Measurements from ENCODE around the gene KCNJ6. TPM values are rescaled to one million over a fixed set of nuclear protein-coding genes. Genes with fewer than 3 reads are reported as not detected.

KCNJ6 gene
- polyA plus RNA-seq, 3 donors from 2014 or later: not detected

GRCh38 chr21:37574751-37575150 lies 341.5 kb downstream of the KCNJ6 start:
- Mint-ChIP-seq H3K27me3 (ENCODE audit: low read depth in 3 of 3) (peaks cover 5 to 21% (median 8%) of the 10 kb centered on the region in 3 donors), H3K4me1 (no peaks in the 10 kb centered on the region), H3K9me3 (peaks cover 0 to 18% (median 7%) of the 10 kb centered on the region in 6 donors), H3K4me3 (no peak overlapping the region), H3K27ac (no peak overlapping the region), H3K36me3 (peaks cover 0 to 16% (median 4%) of the 10 kb centered on the region in 3 donors)
- no peak for DNase-seq

- Mint-ChIP-seq H3K27me3 (ENCODE audit: low read depth in 3 of 3) (peaks cover 5 to 17% (median 8%) of the 10 kb centered on the region in 3 donors), H3K36me3 (peaks cover 0 to 12% (median 2%) of the 10 kb centered on the region in 3 donors), H3K4me3 (no peak overlapping the region), H3K27ac (no peak overlapping the region), H3K4me1 (no peaks in the 10 kb centered on the region), H3K9me3 (peaks cover 0 to 14% (median 6%) of the 10 kb centered on the region in 6 donors)
- no peak for DNase-seq
Measured at GRCh38 chr21:37574316-37574715, 341.9 kb downstream of the KCNJ6 start.

GRCh38 chr21:37571442-37571841 lies 344.8 kb downstream of the KCNJ6 start:
- Mint-ChIP-seq H3K27ac (no peak overlapping the region), H3K4me1 (no peaks in the 10 kb centered on the region), H3K36me3 (peaks cover 0 to 3% (median 0%) of the 10 kb centered on the region in 3 donors), H3K9me3 (no peaks in the 10 kb centered on the region), H3K27me3 (ENCODE audit: low read depth in 3 of 3) (peaks cover 1 to 14% (median 11%) of the 10 kb centered on the region in 3 donors), H3K4me3 (no peak overlapping the region)
- no peak for DNase-seq

- Mint-ChIP-seq H3K4me1 (peaks cover 14 to 16% of the 10 kb centered on the region in 2 donors), H3K9me3 (no peaks in the 10 kb centered on the region), H3K36me3 (peaks cover 0 to 3% (median 0%) of the 10 kb centered on the region in 3 donors), H3K27me3 (ENCODE audit: low read depth in 3 of 3) (peaks cover 12 to 20% (median 13%) of the 10 kb centered on the region in 3 donors), H3K4me3 (no peak overlapping the region), H3K27ac (no peak overlapping the region)
- no peak for DNase-seq
Measured at GRCh38 chr21:37568916-37569315, 347.3 kb downstream of the KCNJ6 start.

- no peak for DNase-seq
- H3K9me3 Mint-ChIP-seq: no peaks in the 10 kb centered on the region
- H3K27me3 Mint-ChIP-seq (ENCODE audit: low read depth in 3 of 3): peaks cover 15 to 19% (median 16%) of the 10 kb centered on the region in 3 donors
- H3K4me3 Mint-ChIP-seq: no peak overlapping the region
- H3K36me3 Mint-ChIP-seq: peaks cover 0 to 3% (median 0%) of the 10 kb centered on the region in 3 donors
- no peak overlapping the region for H3K27ac Mint-ChIP-seq
- H3K4me1 Mint-ChIP-seq: peaks cover 14 to 17% of the 10 kb centered on the region in 2 donors
Measured at GRCh38 chr21:37568415-37568814, 347.8 kb downstream of the KCNJ6 start.

GRCh38 chr21:37566790-37567615 lies 349.3 kb downstream of the KCNJ6 start:
- H3K27me3 Mint-ChIP-seq (ENCODE audit: low read depth in 3 of 3): peaks cover 14 to 21% (median 15%) of the 10 kb centered on the region in 3 donors
- no peaks in the 10 kb centered on the region for H3K36me3 Mint-ChIP-seq
- DNase-seq: no peak
- H3K27ac Mint-ChIP-seq: peak overlapping the region in 2 of 6 donors; percentile 19 to 45
- no peak overlapping the region for H3K4me3 Mint-ChIP-seq
- H3K4me1 Mint-ChIP-seq: peaks cover 22 to 24% of the 10 kb centered on the region in 2 donors
- no peaks in the 10 kb centered on the region for H3K9me3 Mint-ChIP-seq

- H3K36me3 Mint-ChIP-seq: no peaks in the 10 kb centered on the region
- H3K27me3 Mint-ChIP-seq (ENCODE audit: low read depth in 3 of 3): peaks cover 11 to 21% (median 15%) of the 10 kb centered on the region in 3 donors
- H3K4me1 Mint-ChIP-seq: peaks cover 22 to 24% of the 10 kb centered on the region in 2 donors
- peak overlapping the region; percentile 21 to 91 (median 61) for H3K4me3 Mint-ChIP-seq
- no peak for DNase-seq
- H3K27ac Mint-ChIP-seq: peak overlapping the region; percentile 54 to 100 (median 99)
- H3K9me3 Mint-ChIP-seq: no peaks in the 10 kb centered on the region
Measured at GRCh38 chr21:37565530-37566223, 350.6 kb downstream of the KCNJ6 start.

- no peaks in the 10 kb centered on the region for H3K9me3 Mint-ChIP-seq
- H3K27me3 Mint-ChIP-seq (ENCODE audit: low read depth in 3 of 3): peaks cover 11 to 20% (median 15%) of the 10 kb centered on the region in 3 donors
- DNase-seq: no peak
- H3K27ac Mint-ChIP-seq: peak overlapping the region; percentile 97 to 100 (median 100)
- no peaks in the 10 kb centered on the region for H3K36me3 Mint-ChIP-seq
- peak overlapping the region; percentile 91 to 99 (median 98) for H3K4me3 Mint-ChIP-seq
- H3K4me1 Mint-ChIP-seq: peaks cover 22 to 24% of the 10 kb centered on the region in 2 donors
Measured at GRCh38 chr21:37564924-37565529, 351.2 kb downstream of the KCNJ6 start.

GRCh38 chr21:37564341-37564923 lies 351.8 kb downstream of the KCNJ6 start:
- Mint-ChIP-seq H3K9me3 (no peaks in the 10 kb centered on the region), H3K27ac (peak overlapping the region; percentile 97 to 100 (median 100))

GRCh38 chr21:37563641-37564340 lies 352.5 kb downstream of the KCNJ6 start:
- Mint-ChIP-seq H3K27ac (peak overlapping the region; percentile 97 to 100 (median 100)), H3K4me3 (peak overlapping the region; percentile 91 to 99 (median 98)), H3K4me1 (peaks cover 22 to 24% of the 10 kb centered on the region in 2 donors), H3K36me3 (no peaks in the 10 kb centered on the region), H3K9me3 (no peaks in the 10 kb centered on the region), H3K27me3 (ENCODE audit: low read depth in 3 of 3) (peaks cover 11 to 19% (median 11%) of the 10 kb centered on the region in 3 donors)
- DNase-seq: peak; percentile 92 to 93 (median 93)

More at GRCh38 chr21:37564341-37564923, 351.8 kb downstream of the KCNJ6 start:
- DNase-seq: peak; percentile 86 to 89 (median 88)
- Mint-ChIP-seq H3K36me3 (no peaks in the 10 kb centered on the region), H3K4me3 (peak overlapping the region; percentile 91 to 99 (median 98)), H3K4me1 (peaks cover 22 to 24% of the 10 kb centered on the region in 2 donors), H3K27me3 (ENCODE audit: low read depth in 3 of 3) (peaks cover 11 to 19% (median 15%) of the 10 kb centered on the region in 3 donors)

GRCh38 chr21:37562920-37563640 lies 353.2 kb downstream of the KCNJ6 start:
- peak overlapping the region; percentile 87 to 100 (median 93) for H3K27ac Mint-ChIP-seq
- H3K4me1 Mint-ChIP-seq: peaks cover 22 to 24% of the 10 kb centered on the region in 2 donors
- H3K4me3 Mint-ChIP-seq: peak overlapping the region; percentile 86 to 98 (median 97)

More at GRCh38 chr21:37562920-37563640, 353.2 kb downstream of the KCNJ6 start:
- DNase-seq: no peak
- Mint-ChIP-seq H3K27me3 (ENCODE audit: low read depth in 3 of 3) (peaks cover 8 to 19% (median 11%) of the 10 kb centered on the region in 3 donors), H3K9me3 (no peaks in the 10 kb centered on the region), H3K36me3 (no peaks in the 10 kb centered on the region)
